ENCODE measurements around the gene UBAC1.
A peak's percentile ranks its signal among the peaks of the same experiment; 100 is the strongest.

UBAC1 gene

GRCh38 chr9:135994501-135995192 lies 33.5 kb upstream of the UBAC1 start:
- in situ Hi-C loops (cut with MboI; ENCODE audit: low sequenced_read_pairs, unreplicated experiment) = no loop called here
- no peak for DNase-seq (ENCODE audit: low spot score)
- no peak for TF ChIP-seq CTCF (IDR thresholded peaks at IDR 0.05; ENCODE audit: borderline replicate concordance, control extremely low read depth, extremely low read depth, insufficient read depth, missing control alignments)

GRCh38 chr9:135993765-135994500 lies 32.8 kb upstream of the UBAC1 start:
- TF ChIP-seq CTCF (IDR thresholded peaks at IDR 0.05; ENCODE audit: borderline replicate concordance, control extremely low read depth, extremely low read depth, insufficient read depth, missing control alignments) = no peak
- in situ Hi-C loops (cut with MboI; ENCODE audit: low sequenced_read_pairs, unreplicated experiment) = no loop called here
- no peak for DNase-seq (ENCODE audit: low spot score)

- no peak for TF ChIP-seq CTCF (IDR thresholded peaks at IDR 0.05; ENCODE audit: borderline replicate concordance, control extremely low read depth, extremely low read depth, insufficient read depth, missing control alignments)
- in situ Hi-C loops (cut with MboI; ENCODE audit: low sequenced_read_pairs, unreplicated experiment) = no loop called here
- DNase-seq (ENCODE audit: low spot score) = no peak
Observed at GRCh38 chr9:135993409-135993742, 32.2 kb upstream of the UBAC1 start.

GRCh38 chr9:135992486-135993408 lies 31.6 kb upstream of the UBAC1 start:
- in situ Hi-C loops (cut with MboI; ENCODE audit: low sequenced_read_pairs, unreplicated experiment) = no loop called here
- peak; percentile 78 for DNase-seq (ENCODE audit: low spot score)
- no peak for TF ChIP-seq CTCF (IDR thresholded peaks at IDR 0.05; ENCODE audit: borderline replicate concordance, control extremely low read depth, extremely low read depth, insufficient read depth, missing control alignments)

- no peak for TF ChIP-seq CTCF (IDR thresholded peaks at IDR 0.05; ENCODE audit: borderline replicate concordance, control extremely low read depth, extremely low read depth, insufficient read depth, missing control alignments)
- in situ Hi-C loops (cut with MboI; ENCODE audit: low sequenced_read_pairs, unreplicated experiment) = no loop called here
- DNase-seq (ENCODE audit: low spot score) = no peak
Observed at GRCh38 chr9:135991771-135992170, 30.6 kb upstream of the UBAC1 start.
